Skeletal muscle cell (primary cell): ENCODE results near the gene HCRTR2.
"Not testable (repeated sequence)": the region's sequence is repeated elsewhere in the genome, so short reads cannot be mapped to it uniquely, and the experiment has no call there.

Experiments
- DNase-seq: peaks from one replicate; pipeline ENCODE4 v3.0.0-alpha.2; 2010; ENCODE audit warnings: low read depth
- H3K4me3 ChIP-seq: 2 replicates; pipeline ENCODE4 v1.5.1; 2011; ENCODE audit warnings: low read depth, mild to moderate bottlenecking, control low read depth, low read length, moderate library complexity

The HCRTR2 gene

GRCh38 chr6:55297214-55297613, 122.9 kb downstream of the HCRTR2 start:
- DNase-seq, H3K4me3 ChIP-seq: not testable (repeated sequence)

- DNase-seq = no peak
- H3K4me3 ChIP-seq = no peak overlapping the region
These were observed 125.1 kb downstream of the HCRTR2 start for GRCh38 chr6:55299286-55299985.

DNA sequence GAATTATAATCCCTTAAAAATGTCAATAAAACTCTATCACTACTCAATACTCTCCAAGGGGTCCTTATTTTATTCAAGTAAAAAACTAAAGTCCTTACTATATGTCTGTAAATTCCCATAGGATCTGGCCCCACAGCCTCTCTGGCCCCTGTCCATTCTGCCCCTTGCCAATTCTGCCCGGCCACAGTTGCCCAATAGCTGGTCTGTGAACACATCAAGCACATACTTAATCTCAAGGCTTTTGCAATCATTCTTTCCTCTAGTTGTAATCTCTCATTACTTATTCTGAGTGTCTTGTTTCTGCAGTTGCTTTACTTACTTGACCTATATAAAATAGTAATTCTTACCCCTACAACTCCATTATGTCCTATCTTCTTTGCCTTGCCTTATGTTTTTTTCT, 130.4 kb downstream of the HCRTR2 start:
- no peak overlapping the region for H3K4me3 ChIP-seq

DNA sequence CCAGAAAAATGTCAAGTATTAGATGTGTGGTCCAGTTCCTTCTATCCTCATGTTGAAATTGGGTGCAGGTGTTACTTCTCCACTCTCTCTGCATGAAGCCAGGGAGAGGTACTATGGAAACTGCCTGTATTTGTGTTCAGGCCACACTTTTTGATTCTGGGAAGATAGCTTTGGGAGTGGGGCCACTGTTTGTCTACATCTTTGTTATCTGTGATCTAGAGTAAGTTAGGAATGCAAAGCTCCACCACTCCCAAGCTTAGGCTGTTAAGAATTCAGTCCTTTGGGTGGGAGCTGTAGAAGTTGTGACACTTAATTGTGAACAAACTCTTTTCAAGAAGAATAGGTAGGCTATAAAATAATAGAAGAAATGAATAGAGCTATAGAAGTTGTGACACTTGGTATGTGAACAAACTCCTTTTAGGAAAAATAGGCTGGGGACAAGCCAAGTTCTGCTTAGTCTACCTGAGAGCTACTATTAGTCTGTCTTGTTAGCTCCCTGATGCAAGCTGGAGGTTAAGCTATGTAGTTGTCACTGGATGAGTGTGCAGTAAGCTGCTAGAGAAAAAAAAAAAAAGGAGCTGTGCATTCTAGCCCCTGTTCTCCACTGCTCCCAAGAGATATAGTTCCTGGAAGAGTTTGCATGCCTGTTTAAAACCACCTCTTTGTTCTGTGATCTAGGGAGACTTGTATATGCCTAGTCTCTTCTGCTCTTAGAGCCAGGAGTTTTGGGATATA, 145.8 kb downstream of the HCRTR2 start:
- H3K4me3 ChIP-seq = no peak overlapping the region
- DNase-seq = peak; percentile 15

More for the DNA sequence above, 130.4 kb downstream of the HCRTR2 start:
- no peak for DNase-seq

DNA sequence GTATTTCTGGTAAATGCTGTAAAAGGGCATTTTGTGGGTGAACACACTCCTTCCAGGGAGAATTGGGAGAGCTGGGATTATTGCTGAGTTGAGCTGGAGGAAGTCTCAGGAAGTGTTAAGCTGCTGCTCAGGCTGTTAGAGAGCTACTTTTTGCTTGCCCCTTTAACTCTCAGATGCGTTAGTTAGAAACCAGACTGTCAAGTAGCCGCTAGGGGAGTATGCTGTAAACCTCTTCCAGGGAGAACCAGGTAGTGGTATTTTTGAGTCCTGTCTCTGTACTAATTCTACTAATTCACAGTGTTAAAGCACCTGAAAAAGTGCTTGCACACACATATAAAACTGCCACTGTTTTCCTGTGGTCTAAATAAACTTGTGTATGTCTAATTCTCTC, 146.4 kb downstream of the HCRTR2 start:
- DNase-seq = no peak

DNA sequence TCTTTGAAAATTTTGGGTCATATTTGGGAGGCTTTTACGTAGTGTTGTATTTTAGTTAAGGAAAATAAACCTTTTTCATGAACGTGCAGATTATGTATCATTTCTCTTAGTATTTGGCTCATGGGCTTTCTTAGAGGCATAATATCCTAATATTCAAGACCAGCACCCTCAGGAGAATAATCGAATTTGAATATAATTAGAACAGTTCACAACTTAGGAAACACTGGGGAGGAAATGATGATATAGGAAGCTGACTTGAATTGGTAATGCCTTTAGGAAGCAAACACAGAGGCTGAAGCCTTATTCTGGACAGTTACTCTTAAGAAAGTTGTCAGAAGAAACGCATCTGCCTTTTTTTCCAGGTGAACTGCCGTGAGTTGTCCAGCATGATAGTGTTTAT, 152.9 kb downstream of the HCRTR2 start, which contains the start of gene GFRAL:
TSS of gene GFRAL (plus strand) at position 301 of the 400 bp plus-strand sequence. CDS start at position 387, 86 bp downstream.
- no peak within 1 kb of the TSS for H3K4me3 ChIP-seq
- no peak for DNase-seq

More for the DNA sequence above, 146.4 kb downstream of the HCRTR2 start:
- H3K4me3 ChIP-seq = no peak overlapping the region
